ENCODE measurements around the gene RABL6. TPM values are rescaled to one million over a fixed set of nuclear protein-coding genes. Genes with fewer than 3 reads are reported as not detected.
A peak's percentile ranks its signal among the peaks of the same experiment; 100 is the strongest.

RABL6 gene
- total RNA-seq, 2 experiments from 2014 or later, result 83.4 to 85.3 TPM

DNA sequence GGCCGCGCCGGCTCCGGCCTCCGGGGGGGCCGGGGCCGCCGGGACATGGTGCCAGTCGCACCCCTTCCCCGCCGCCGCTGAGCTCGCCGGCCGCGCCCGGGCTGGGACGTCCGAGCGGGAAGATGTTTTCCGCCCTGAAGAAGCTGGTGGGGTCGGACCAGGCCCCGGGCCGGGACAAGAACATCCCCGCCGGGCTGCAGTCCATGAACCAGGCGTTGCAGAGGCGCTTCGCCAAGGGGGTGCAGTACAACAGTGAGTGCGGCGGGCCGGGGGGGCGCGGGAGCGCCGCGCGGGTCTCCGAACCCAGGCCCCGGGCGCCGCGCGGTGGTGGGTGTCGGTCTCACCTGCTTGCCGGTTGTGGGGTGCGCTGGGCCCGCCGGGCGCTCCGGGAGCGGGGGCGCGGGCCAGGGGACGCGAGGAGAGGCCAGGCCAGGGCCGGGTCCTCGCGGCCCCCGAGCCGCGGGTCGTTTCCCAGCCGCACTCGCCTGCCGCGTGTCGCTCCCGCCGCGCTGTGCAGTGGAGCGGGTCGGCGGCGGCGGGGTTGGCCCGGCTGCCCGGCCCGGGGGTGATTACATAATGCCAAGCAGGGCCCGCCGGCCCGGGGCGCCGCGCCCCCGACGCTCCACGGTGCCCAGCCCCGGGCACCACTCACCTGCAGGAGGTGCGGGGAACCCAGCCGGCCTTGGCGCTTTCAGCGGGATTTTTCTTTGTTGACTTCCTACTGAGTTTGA lies 492 bp downstream of the RABL6 start:
- POLR2A ChIA-PET, result interaction anchor here (0.6 to 2.4 kb wide), 5 partner anchors 79 to 276 kb away, joined by 3 to 7 read pairs (median 3); partner anchors contain the start of gene NPDC1
- peak overlapping the region; percentile 74 for H3K4me3 Mint-ChIP-seq
- peak overlapping the region; percentile 33 for H3K27ac Mint-ChIP-seq
- no peaks in the 10 kb centered on the region for H3K27me3 Mint-ChIP-seq
- CTCF ChIA-PET, result interaction anchor here (0.8 to 9.8 kb wide), 13 partner anchors 9 to 260 kb away, joined by 3 to 56 read pairs (median 5); partner anchors contain the start of genes AJM1, FUT7, TMEM141 and TRAF2
- peaks cover 32% of the 10 kb centered on the region for H3K4me1 Mint-ChIP-seq (ENCODE audit: low read depth)
- H3K36me3 Mint-ChIP-seq, result peaks cover 17% of the 10 kb centered on the region
- intact Hi-C loops (cut with micrococcal nuclease), result loop anchor here (5.0 kb wide), 1 partner anchor 34 kb away; the partner anchor contains the start of gene AJM1
- peak; percentile 41 for DNase-seq
- H3K9me3 Mint-ChIP-seq, result no peaks in the 10 kb centered on the region

DNA sequence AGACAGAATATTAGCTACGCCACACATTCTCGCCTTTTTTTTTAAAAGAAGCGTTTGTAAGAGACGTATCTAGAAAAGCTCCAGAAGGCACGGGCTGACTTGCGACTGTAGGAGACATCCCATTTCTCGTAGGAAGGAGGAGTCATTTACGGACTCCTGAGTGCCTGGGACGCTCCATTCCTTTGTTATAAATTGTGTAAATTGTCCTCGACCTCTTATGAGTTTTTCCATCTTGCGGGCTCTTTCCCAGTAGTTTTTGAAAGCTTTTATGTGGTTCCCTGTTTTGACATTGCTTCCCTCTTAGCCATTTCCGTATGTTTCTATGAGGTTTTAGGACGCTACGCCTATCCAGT lies 1.0 kb downstream of the RABL6 start:
- DNase-seq, result no peak
- Mint-ChIP-seq H3K4me1 (ENCODE audit: low read depth) (peaks cover 34% of the 10 kb centered on the region), H3K9me3 (no peaks in the 10 kb centered on the region), H3K27me3 (no peaks in the 10 kb centered on the region), H3K4me3 (peak overlapping the region; percentile 68), H3K27ac (no peak overlapping the region), H3K36me3 (peaks cover 21% of the 10 kb centered on the region)
- ChIA-PET CTCF (interaction anchor here (0.8 to 9.8 kb wide), 8 partner anchors 9 to 259 kb away, joined by 3 to 56 read pairs (median 4); partner anchors contain the start of genes AJM1 and TMEM141), POLR2A (interaction anchor here (1.4 to 2.4 kb wide), 2 partner anchors 81 to 93 kb away, joined by 3 to 6 read pairs; no protein-coding TSS in a partner anchor)
- intact Hi-C loops (cut with micrococcal nuclease), result loop anchor here (5.0 kb wide), 1 partner anchor 34 kb away; the partner anchor contains the start of gene AJM1

GRCh38 chr9:136814725-136815421 lies 7.1 kb downstream of the RABL6 start:
- ChIA-PET CTCF (interaction anchor here (2.6 kb wide), 1 partner anchor 28 kb away, joined by 12 read pairs; the partner anchor contains the start of gene AJM1), POLR2A (interaction anchor here (0.6 to 1.2 kb wide), 3 partner anchors 20 to 160 kb away, joined by 3 to 4 read pairs (median 3); no protein-coding TSS in a partner anchor)
- H3K4me1 Mint-ChIP-seq (ENCODE audit: low read depth), result peaks cover 19% of the 10 kb centered on the region
- no peak overlapping the region for H3K27ac Mint-ChIP-seq
- H3K9me3 Mint-ChIP-seq, result no peaks in the 10 kb centered on the region
- peaks cover 26% of the 10 kb centered on the region for H3K36me3 Mint-ChIP-seq
- DNase-seq, result no peak
- intact Hi-C loops (cut with micrococcal nuclease), result no loop called here
- no peak overlapping the region for H3K4me3 Mint-ChIP-seq
- no peaks in the 10 kb centered on the region for H3K27me3 Mint-ChIP-seq

DNA sequence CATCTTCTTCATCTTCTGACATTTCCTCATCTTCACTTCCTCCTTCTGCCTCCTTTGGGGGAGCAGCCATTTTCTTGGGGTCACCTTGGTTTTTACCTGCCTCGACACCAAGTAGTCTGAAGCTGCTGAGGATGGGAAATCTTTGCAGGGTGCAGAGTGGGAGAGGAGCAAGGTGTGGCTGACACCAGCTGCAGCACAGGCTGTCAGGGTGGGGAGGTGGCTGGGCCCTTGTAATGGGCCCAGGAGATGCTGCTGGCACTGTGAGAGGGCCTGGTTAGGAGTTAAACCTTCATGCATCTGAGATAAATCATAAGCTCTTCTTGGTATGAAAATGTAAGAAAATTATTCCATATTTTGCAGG lies 7.7 kb downstream of the RABL6 start:
- intact Hi-C loops (cut with micrococcal nuclease), result no loop called here
- no peak for DNase-seq
- no peaks in the 10 kb centered on the region for H3K9me3 Mint-ChIP-seq
- ChIA-PET POLR2A (interaction anchor here (1.2 kb wide), 1 partner anchor 20 kb away, joined by 4 read pairs; no protein-coding TSS in a partner anchor), CTCF (interaction anchor here (1.3 to 2.6 kb wide), 2 partner anchors 27 to 46 kb away, joined by 3 to 12 read pairs; partner anchors contain the start of gene AJM1)
- peaks cover 22% of the 10 kb centered on the region for H3K36me3 Mint-ChIP-seq
- H3K4me3 Mint-ChIP-seq, result no peak overlapping the region
- no peak overlapping the region for H3K27ac Mint-ChIP-seq
- no peaks in the 10 kb centered on the region for H3K27me3 Mint-ChIP-seq
- H3K4me1 Mint-ChIP-seq (ENCODE audit: low read depth), result peaks cover 15% of the 10 kb centered on the region

DNA sequence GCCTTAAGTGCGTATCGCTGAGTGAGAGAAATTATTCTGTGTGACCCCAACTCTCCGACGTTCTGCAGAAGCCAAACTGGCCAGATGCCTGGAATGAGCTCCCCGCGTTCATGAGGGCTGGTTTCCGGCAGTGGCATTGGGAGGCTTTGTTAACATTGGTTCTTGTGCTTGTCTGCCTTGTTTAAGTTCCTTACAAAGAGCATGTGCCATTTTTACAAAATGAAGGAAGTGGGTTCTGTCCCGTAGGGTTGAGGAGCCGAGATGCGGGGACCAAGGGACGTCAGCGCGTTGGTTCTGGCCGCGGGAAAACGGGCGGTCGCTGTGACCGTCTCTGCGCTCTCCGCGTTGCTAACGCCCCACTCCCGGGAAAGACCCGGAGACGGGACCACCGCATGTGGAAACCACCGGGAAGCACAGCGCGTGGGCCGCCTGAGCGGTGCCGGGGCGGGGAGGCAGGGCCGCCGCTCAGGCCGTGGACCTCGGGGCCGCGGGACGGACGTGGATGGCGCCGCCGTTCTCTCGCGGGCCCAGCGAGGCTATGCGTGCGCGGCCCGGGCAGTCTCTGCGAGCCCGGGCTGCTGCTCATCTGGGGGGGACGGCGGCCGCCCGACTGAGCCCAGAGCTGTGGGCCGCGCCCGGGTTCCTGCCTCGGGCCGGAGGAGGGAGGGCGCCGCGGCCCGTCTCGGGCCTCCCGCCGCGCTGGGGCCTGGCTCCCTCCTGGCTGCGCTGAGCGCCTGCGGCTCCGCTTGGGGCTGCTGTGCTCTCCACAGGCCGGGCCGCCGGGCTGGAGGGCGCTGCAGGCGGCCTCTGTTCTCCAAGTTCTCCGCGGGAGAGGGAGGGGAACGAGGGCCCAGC lies 13.4 kb downstream of the RABL6 start:
- H3K9me3 Mint-ChIP-seq, result no peaks in the 10 kb centered on the region
- H3K36me3 Mint-ChIP-seq, result peaks cover 13% of the 10 kb centered on the region
- no peak overlapping the region for H3K27ac Mint-ChIP-seq
- no peaks in the 10 kb centered on the region for H3K27me3 Mint-ChIP-seq
- H3K4me1 Mint-ChIP-seq (ENCODE audit: low read depth), result peaks cover 2% of the 10 kb centered on the region
- POLR2A ChIA-PET, result no interaction called here
- intact Hi-C loops (cut with micrococcal nuclease), result no loop called here
- CTCF ChIA-PET, result interaction anchor here (0.6 to 1.6 kb wide), 3 partner anchors 13 to 21 kb away, joined by 3 to 8 read pairs (median 5); partner anchors contain the start of genes AJM1 and RABL6
- no peak overlapping the region for H3K4me3 Mint-ChIP-seq
- no peak for DNase-seq

GRCh38 chr9:136821826-136822544 lies 14.2 kb downstream of the RABL6 start:
- no peak overlapping the region for H3K4me3 Mint-ChIP-seq
- no peaks in the 10 kb centered on the region for H3K9me3 Mint-ChIP-seq
- CTCF ChIA-PET, result interaction anchor here (1.0 kb wide), 1 partner anchor 20 kb away, joined by 3 read pairs; the partner anchor contains the start of gene AJM1
- H3K4me1 Mint-ChIP-seq (ENCODE audit: low read depth), result peaks cover 2% of the 10 kb centered on the region
- POLR2A ChIA-PET, result no interaction called here
- peaks cover 12% of the 10 kb centered on the region for H3K36me3 Mint-ChIP-seq
- no peak overlapping the region for H3K27ac Mint-ChIP-seq
- DNase-seq, result no peak
- intact Hi-C loops (cut with micrococcal nuclease), result no loop called here
- H3K27me3 Mint-ChIP-seq, result no peaks in the 10 kb centered on the region

DNA sequence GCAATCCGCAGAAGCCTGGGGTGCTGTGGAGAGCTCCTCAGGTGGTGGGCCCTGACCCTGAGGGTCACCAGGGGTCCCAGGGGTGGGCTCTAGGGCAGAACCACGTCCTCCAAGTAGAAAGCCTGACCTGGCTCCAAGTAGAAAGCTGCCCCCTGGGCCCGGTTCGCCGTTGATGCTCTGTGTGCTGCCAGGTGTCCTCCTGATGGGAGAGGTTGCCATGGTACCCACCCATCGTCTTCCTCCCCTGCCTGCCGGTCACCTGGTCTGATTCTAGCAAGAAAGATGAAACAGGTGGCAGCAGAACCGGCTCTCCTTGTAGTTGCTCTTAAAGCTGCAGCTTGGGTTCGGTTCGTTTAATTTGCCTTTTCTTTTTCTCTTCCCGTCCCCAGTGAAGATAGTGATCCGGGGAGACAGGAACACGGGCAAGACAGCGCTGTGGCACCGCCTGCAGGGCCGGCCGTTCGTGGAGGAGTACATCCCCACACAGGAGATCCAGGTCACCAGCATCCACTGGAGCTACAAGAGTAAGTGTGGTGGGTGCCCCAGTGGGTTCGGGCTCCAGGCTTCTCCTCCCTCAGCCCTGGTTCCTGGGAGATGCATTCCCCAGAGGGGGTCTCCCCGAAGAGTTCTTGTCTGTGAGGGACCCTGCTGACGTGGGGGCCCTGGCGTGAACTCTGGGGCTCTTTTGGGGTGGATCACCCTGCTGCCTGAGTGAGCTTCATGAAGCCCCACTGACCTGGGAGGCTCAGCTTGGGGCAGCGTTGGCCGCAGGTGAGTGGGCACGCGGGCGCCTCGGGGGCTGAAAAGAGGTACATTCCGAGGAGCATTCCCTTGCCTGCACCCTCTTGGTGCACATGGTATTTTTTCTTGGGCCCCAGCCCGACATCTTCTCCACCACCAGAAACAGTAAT lies 15.6 kb downstream of the RABL6 start:
- Mint-ChIP-seq H3K27ac (no peak overlapping the region), H3K9me3 (no peaks in the 10 kb centered on the region), H3K4me1 (ENCODE audit: low read depth) (peaks cover 2% of the 10 kb centered on the region), H3K4me3 (no peak overlapping the region), H3K36me3 (peaks cover 9% of the 10 kb centered on the region), H3K27me3 (no peaks in the 10 kb centered on the region)
- DNase-seq, result no peak
- ChIA-PET POLR2A (no interaction called here), CTCF (interaction anchor here (0.7 to 1.2 kb wide), 3 partner anchors 11 to 243 kb away, joined by 3 to 6 read pairs (median 3); partner anchors contain the start of gene AJM1)
- intact Hi-C loops (cut with micrococcal nuclease), result no loop called here

- no peaks in the 10 kb centered on the region for H3K9me3 Mint-ChIP-seq
- H3K27me3 Mint-ChIP-seq, result no peaks in the 10 kb centered on the region
- H3K27ac Mint-ChIP-seq, result no peak overlapping the region
- H3K36me3 Mint-ChIP-seq, result peaks cover 16% of the 10 kb centered on the region
- no peak for DNase-seq
- POLR2A ChIA-PET, result no interaction called here
- CTCF ChIA-PET, result no interaction called here
- intact Hi-C loops (cut with micrococcal nuclease), result no loop called here
- H3K4me1 Mint-ChIP-seq (ENCODE audit: low read depth), result peaks cover 2% of the 10 kb centered on the region
- H3K4me3 Mint-ChIP-seq, result no peak overlapping the region
Observed at GRCh38 chr9:136824496-136825225, 16.9 kb downstream of the RABL6 start.

GRCh38 chr9:136825295-136826187 lies 17.8 kb downstream of the RABL6 start:
- intact Hi-C loops (cut with micrococcal nuclease), result no loop called here
- CTCF ChIA-PET, result interaction anchor here (1.1 kb wide), 1 partner anchor 16 kb away, joined by 3 read pairs; the partner anchor contains the start of gene AJM1
- H3K27ac Mint-ChIP-seq, result no peak overlapping the region

More at GRCh38 chr9:136825295-136826187, 17.8 kb downstream of the RABL6 start:
- Mint-ChIP-seq H3K27me3 (no peaks in the 10 kb centered on the region), H3K9me3 (no peaks in the 10 kb centered on the region), H3K4me1 (ENCODE audit: low read depth) (peaks cover 2% of the 10 kb centered on the region), H3K4me3 (no peak overlapping the region), H3K36me3 (peaks cover 16% of the 10 kb centered on the region)
- POLR2A ChIA-PET, result interaction anchor here (0.6 kb wide), 1 partner anchor 96 kb away, joined by 3 read pairs; no protein-coding TSS in a partner anchor
- DNase-seq, result no peak

Data from activated CD4-positive, alpha-beta memory T cell treated with anti-CD3 and anti-CD28 coated beads for 36 hours (primary cell).